H9 (cell line): ENCODE data around the gene ODAD4. TPM values are rescaled to one million over a fixed set of nuclear protein-coding genes. Genes with fewer than 3 reads are reported as not detected.

Experiments
- DNase-seq: peaks from one replicate; pipeline ENCODE4 v3.0.0-alpha.2; 2017
- H2AFZ ChIP-seq: one replicate; pipeline ENCODE4 v1.6.1; 2013; ENCODE audit warnings: mild to moderate bottlenecking, low read length, control low read depth, moderate library complexity
- H2AK5ac ChIP-seq: 2 replicates; pipeline ENCODE4 v1.6.1; 2013; ENCODE audit warnings: low read length, control low read depth, mixed read lengths; ENCODE audit not compliant: insufficient read length
- H2BK120ac ChIP-seq: one replicate; pipeline ENCODE4 v1.6.1; 2013; ENCODE audit warnings: low read depth, mild to moderate bottlenecking, low read length, control low read depth, inconsistent platforms; ENCODE audit not compliant: poor library complexity, severe bottlenecking
- H2BK12ac ChIP-seq: 2 replicates; pipeline ENCODE4 v1.6.1; 2013; ENCODE audit warnings: low read length, control low read depth, mixed read lengths, low read depth; ENCODE audit not compliant: insufficient read length
- H2BK15ac ChIP-seq: 2 replicates; pipeline ENCODE4 v1.6.1; 2013; ENCODE audit warnings: low read depth, low read length, control low read depth
- H2BK20ac ChIP-seq: one replicate; pipeline ENCODE4 v1.6.1; 2013; ENCODE audit warnings: low read depth, mild to moderate bottlenecking, low read length, control low read depth, inconsistent platforms; ENCODE audit not compliant: poor library complexity, severe bottlenecking
- H2BK5ac ChIP-seq: 2 replicates; pipeline ENCODE4 v1.6.1; 2013; ENCODE audit warnings: low read length, control low read depth, mixed read lengths; ENCODE audit not compliant: insufficient read length
- H3K14ac ChIP-seq: 2 replicates; pipeline ENCODE4 v1.6.1; 2013; ENCODE audit warnings: low read length, control low read depth; ENCODE audit not compliant: insufficient read depth
- H3K18ac ChIP-seq: 2 replicates; pipeline ENCODE4 v1.6.1; 2013; ENCODE audit warnings: low read depth, mild to moderate bottlenecking, mixed read lengths, low read length, control low read depth; ENCODE audit not compliant: insufficient read length
- H3K23ac ChIP-seq: 2 replicates; pipeline ENCODE4 v1.6.1; 2013; ENCODE audit warnings: low read length, control low read depth, mixed read lengths, low read depth; ENCODE audit not compliant: insufficient read length
- H3K23me2 ChIP-seq: 2 replicates; pipeline ENCODE4 v1.6.1; 2013; ENCODE audit warnings: low read depth, mild to moderate bottlenecking, mixed read lengths, low read length, control low read depth; ENCODE audit not compliant: insufficient read length, poor library complexity, severe bottlenecking
- H3K27ac ChIP-seq: 2 replicates; pipeline ENCODE4 v1.5.1; 2013; ENCODE audit warnings: low read length, control low read depth, mixed read lengths, low read depth; ENCODE audit not compliant: insufficient read length
- H3K27me3 ChIP-seq: 2 replicates; pipeline ENCODE4 v1.6.1; 2013; ENCODE audit warnings: low read length, control low read depth, inconsistent platforms; ENCODE audit not compliant: insufficient read depth
- H3K4ac ChIP-seq: 2 replicates; pipeline ENCODE4 v1.6.1; 2013; ENCODE audit warnings: low read depth, mild to moderate bottlenecking, control low read depth, inconsistent platforms, low read length, moderate library complexity
- H3K4me1 ChIP-seq: 2 replicates; pipeline ENCODE4 v1.6.1; 2013; ENCODE audit warnings: low read length, control low read depth, inconsistent platforms; ENCODE audit not compliant: insufficient read depth
- H3K4me2 ChIP-seq: 2 replicates; pipeline ENCODE4 v1.6.1; 2013; ENCODE audit warnings: low read length, control low read depth, mixed read lengths; ENCODE audit not compliant: insufficient read length, insufficient read depth
- H3K56ac ChIP-seq: 2 replicates; pipeline ENCODE4 v1.6.1; 2013; ENCODE audit warnings: low read depth, mild to moderate bottlenecking, mixed read lengths, low read length, control low read depth; ENCODE audit not compliant: insufficient read length
- H3K79me1 ChIP-seq: 2 replicates; pipeline ENCODE4 v1.6.1; 2013; ENCODE audit warnings: low read depth, mild to moderate bottlenecking, moderate library complexity, low read length, control low read depth, inconsistent platforms; ENCODE audit not compliant: insufficient read depth, poor library complexity, severe bottlenecking
- H3K79me2 ChIP-seq: 2 replicates; pipeline ENCODE4 v1.6.1; 2013; ENCODE audit warnings: low read length, control low read depth, inconsistent platforms; ENCODE audit not compliant: insufficient read depth
- H3K9ac ChIP-seq: 2 replicates; pipeline ENCODE4 v1.6.1; 2013; ENCODE audit warnings: low read length, control low read depth, mixed read lengths; ENCODE audit not compliant: insufficient read length; ENCODE audit errors: extremely low read depth
- H3K9me3 ChIP-seq: one replicate; pipeline ENCODE4 v1.6.1; 2013; ENCODE audit warnings: low read depth, low read length, inconsistent platforms; ENCODE audit not compliant: control insufficient read depth
- H3T11ph ChIP-seq: one replicate; pipeline ENCODE4 v1.6.1; 2013; ENCODE audit warnings: mild to moderate bottlenecking, low read length, control low read depth, inconsistent platforms
- H4K20me1 ChIP-seq: one replicate; pipeline ENCODE4 v1.6.1; 2013; ENCODE audit not compliant: control insufficient read depth, insufficient read length, insufficient read depth
- H4K5ac ChIP-seq: 2 replicates; pipeline ENCODE4 v1.6.1; 2013; ENCODE audit warnings: low read depth, mild to moderate bottlenecking, mixed read lengths, low read length, control low read depth; ENCODE audit not compliant: insufficient read length
- H4K8ac ChIP-seq: replicated peaks from 2 replicates; pipeline ENCODE4 v1.6.1; 2013; ENCODE audit warnings: low read length, control low read depth, mixed read lengths, low read depth; ENCODE audit not compliant: insufficient read length
- H4K91ac ChIP-seq: 2 replicates; pipeline ENCODE4 v1.6.1; 2013; ENCODE audit warnings: low read depth, mild to moderate bottlenecking, moderate library complexity, mixed read lengths, low read length, control low read depth; ENCODE audit not compliant: insufficient read length
- H3K27ac Mint-ChIP-seq, 3 experiments: 2 replicates in 2 of 3; 3 replicates in 1 of 3; pipeline ENCODE4 v1.8.0; 2020 to 2021; ENCODE audit warnings: mixed read lengths in 3 of 3, mild to moderate bottlenecking in 1 of 3, moderate library complexity in 1 of 3
- H3K27me3 Mint-ChIP-seq: 2 replicates; pipeline ENCODE4 v1.8.0; 2021; ENCODE audit warnings: low read depth, mild to moderate bottlenecking, moderate library complexity, mixed read lengths
- H3K36me3 Mint-ChIP-seq, 3 experiments: 2 replicates in 2 of 3; 3 replicates in 1 of 3; pipeline ENCODE4 v1.8.0; 2020 to 2021; ENCODE audit warnings: low read depth in 3 of 3, mixed read lengths in 3 of 3; ENCODE audit not compliant: insufficient read depth in 1 of 3
- H3K4me1 Mint-ChIP-seq, 2 experiments: 2 replicates each; pipeline ENCODE4 v1.8.0; 2020; ENCODE audit warnings: mixed read lengths in 2 of 2
- H3K4me3 Mint-ChIP-seq, 2 experiments: 2 replicates in 1 of 2; 3 replicates in 1 of 2; pipeline ENCODE4 v1.8.0; 2020 to 2021; ENCODE audit warnings: mild to moderate bottlenecking in 2 of 2, mixed read lengths in 2 of 2, moderate library complexity in 1 of 2
- H3K9me3 Mint-ChIP-seq, 2 experiments: 2 replicates in 1 of 2; 3 replicates in 1 of 2; pipeline ENCODE4 v1.8.0; 2020; ENCODE audit warnings: mild to moderate bottlenecking in 2 of 2, mixed read lengths in 2 of 2, moderate library complexity in 1 of 2
- CTCF ChIP-seq: fragments of 200-600 bp; sonication (generic); conservative IDR thresholded peaks from 3 replicates; pipeline ENCODE4 v1.8.0; 2021; ENCODE audit warnings: antibody characterized with exemption, mild to moderate bottlenecking
- whole genome bisulfite sequencing: extraction: QIAGEN DNeasy Blood & Tissue Kit; methylation state at CpG from one replicate; pipeline ENCODE4 v1.1.7; 2013; ENCODE audit warnings: missing lambda C conversion rate, low lambda C conversion rate, mixed read lengths; ENCODE audit not compliant: insufficient read length; ENCODE audit errors: extremely low coverage; 5-methylcytosine and 5-hydroxymethylcytosine counted together
- total RNA-seq: library from RNA; stranded (reverse); gene quantifications from 2 replicates; pipeline ENCODE4 v1.2.1, GENCODE V29; 2021

ODAD4 gene
- total RNA-seq, 1 experiment from 2014 or later: 2.1 TPM

DNA sequence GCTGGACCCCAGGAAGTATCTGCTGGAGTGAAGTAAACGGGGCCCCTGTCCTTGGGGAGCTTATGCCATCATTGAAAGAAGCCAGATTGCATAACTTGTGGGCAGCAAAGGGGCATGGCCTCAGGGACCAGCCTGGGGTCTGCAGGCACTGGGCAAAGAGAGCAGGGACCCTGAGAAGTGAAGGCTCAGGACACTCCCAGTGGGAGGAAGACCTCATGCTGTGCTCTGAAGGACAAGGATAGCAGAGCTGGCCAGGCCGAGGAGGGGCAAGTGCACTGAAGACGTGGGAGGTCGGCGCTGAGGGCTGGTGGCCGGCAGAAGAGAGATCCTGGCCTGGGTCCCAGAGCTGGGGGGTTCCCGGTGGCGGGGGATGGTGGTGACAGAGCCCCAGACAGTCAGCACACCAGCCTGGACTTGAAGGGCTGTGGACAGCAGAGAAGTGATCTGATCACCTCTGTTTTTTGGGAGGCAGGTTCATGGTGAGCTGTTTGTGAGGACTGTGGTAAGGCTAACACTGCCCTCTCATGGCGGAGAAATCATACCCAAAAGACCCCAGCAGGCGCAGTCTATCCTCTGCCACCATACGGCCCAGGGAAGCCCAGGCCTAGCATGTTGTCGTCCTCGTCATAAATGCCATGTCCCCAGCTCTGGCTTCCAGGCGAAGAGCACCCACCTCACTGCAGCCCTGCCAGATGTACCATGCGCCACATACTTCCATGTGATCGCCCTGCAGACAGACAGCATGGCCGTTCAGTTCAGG is 29.1 kb downstream of the ODAD4 start:
- H3K36me3 Mint-ChIP-seq: no peaks in the 10 kb centered on the region; a peak in 2 of 7 replicates
- H3K27me3 Mint-ChIP-seq: peaks cover 4% of the 10 kb centered on the region; the same call in 1 of the 2 replicates
- H4K91ac ChIP-seq: no peak overlapping the region
- no peaks in the 10 kb centered on the region for H3K9me3 ChIP-seq
- no peaks in the 10 kb centered on the region for H3K23me2 ChIP-seq
- no peak overlapping the region for H3K27ac ChIP-seq
- H3K18ac ChIP-seq: no peak overlapping the region
- WGBS: no CpG with 5 or more reads among the region's 17 CpGs
- peak; percentile 77 for TF ChIP-seq CTCF
- no peak overlapping the region for H2AFZ ChIP-seq
- H3K14ac ChIP-seq: no peak overlapping the region; the same call in 1 of the 2 replicates
- no peak overlapping the region for H2BK20ac ChIP-seq
- H3K4me2 ChIP-seq: no peak overlapping the region
- no peak overlapping the region for H3K9ac ChIP-seq
- no peaks in the 10 kb centered on the region for H4K20me1 ChIP-seq
- H3K23ac ChIP-seq: no peak overlapping the region
- peaks cover 2% of the 10 kb centered on the region; the same call in 1 of the 2 replicates for H3K4me1 ChIP-seq
- H3T11ph ChIP-seq: no peak overlapping the region
- peak overlapping the region; percentile 32 to 93 (median 82); a peak in 6 of 7 replicates for H3K27ac Mint-ChIP-seq
- H2BK12ac ChIP-seq: no peak overlapping the region
- H3K56ac ChIP-seq: no peak overlapping the region
- H3K4me1 Mint-ChIP-seq: peaks cover 36 to 37% of the 10 kb centered on the region in 2 experiments
- no peak overlapping the region for H2BK15ac ChIP-seq
- H3K79me2 ChIP-seq: no peaks in the 10 kb centered on the region
- H3K4me3 Mint-ChIP-seq: peak overlapping the region in 1 of 2 experiments; percentile 46; a peak in 3 of 5 replicates
- no peak overlapping the region for H4K5ac ChIP-seq
- no peak overlapping the region for H3K4ac ChIP-seq
- H2BK5ac ChIP-seq: no peak overlapping the region
- no peak overlapping the region for H2BK120ac ChIP-seq
- no peak overlapping the region for H4K8ac ChIP-seq
- H2AK5ac ChIP-seq: no peak overlapping the region
- no peaks in the 10 kb centered on the region for H3K79me1 ChIP-seq
- no peaks in the 10 kb centered on the region for H3K9me3 Mint-ChIP-seq
- H3K27me3 ChIP-seq: no peaks in the 10 kb centered on the region
- peak; percentile 91 for DNase-seq
